H1 (cell line): ENCODE data around the gene NRTN. TPM values are rescaled to one million over a fixed set of nuclear protein-coding genes. Genes with fewer than 3 reads are reported as not detected.

Experiments
- CTCF ChIA-PET: fragments of 300-600 bp; sonication (Branson Sonifier 250); formaldehyde crosslinking; loops from one replicate; lab custom pipeline; 2021; ENCODE audit not compliant: partially characterized antibody; lab: Charles Lee
- POLR2A ChIA-PET: fragments of 300-600 bp; sonication (Branson Sonifier 250); formaldehyde crosslinking; loops from one replicate; lab custom pipeline; 2021; ENCODE audit warnings: inconsistent platforms; ENCODE audit not compliant: partially characterized antibody; lab: Charles Lee
- DNase-seq, 2 experiments: peaks; one replicate each; pipeline versions ENCODE4 v3.0.0 to v3.0.0-alpha.2; 2010 to 2022; ENCODE audit warnings: low spot score in 2 of 2, low read depth in 1 of 2, mixed read lengths in 1 of 2
- FAIRE-seq: peaks from 2 replicates; lab custom pipeline; 2011; peaks lifted over from hg19 to GRCh38; lab: Jason Lieb, UNC
- H2AFZ ChIP-seq: 2 replicates; pipeline ENCODE4 v1.8.1; 2012; ENCODE audit warnings: low read length, inconsistent platforms
- H2AK5ac ChIP-seq: 2 replicates; pipeline ENCODE4 v1.6.1; 2013; ENCODE audit warnings: low read depth, low read length
- H2BK120ac ChIP-seq: replicated peaks from 2 replicates; pipeline ENCODE3; 2013; ENCODE audit warnings: low read depth, low read length, inconsistent platforms
- H2BK12ac ChIP-seq: 2 replicates; pipeline ENCODE4 v1.6.1; 2013; ENCODE audit warnings: low read depth, low read length
- H2BK15ac ChIP-seq: 2 replicates; pipeline ENCODE4 v1.6.1; 2013; ENCODE audit warnings: low read length
- H2BK20ac ChIP-seq: 2 replicates; pipeline ENCODE4 v1.6.1; 2013; ENCODE audit warnings: low read length
- H2BK5ac ChIP-seq: 2 replicates; pipeline ENCODE4 v1.6.1; 2013; ENCODE audit warnings: low read depth, low read length
- H3K14ac ChIP-seq: 2 replicates; pipeline ENCODE4 v1.6.1; 2013; ENCODE audit warnings: inconsistent platforms; ENCODE audit not compliant: insufficient read length
- H3K18ac ChIP-seq: 2 replicates; pipeline ENCODE4 v1.6.1; 2013; ENCODE audit warnings: low read length; ENCODE audit errors: extremely low read depth
- H3K23ac ChIP-seq: 2 replicates; pipeline ENCODE4 v1.6.1; 2013; ENCODE audit warnings: inconsistent platforms; ENCODE audit not compliant: insufficient read length
- H3K23me2 ChIP-seq: 2 replicates; pipeline ENCODE4 v1.6.1; 2013; ENCODE audit warnings: low read depth, low read length
- H3K27ac ChIP-seq: 2 replicates; pipeline ENCODE4 v1.6.1; 2011; ENCODE audit warnings: low read depth, low read length, inconsistent platforms
- H3K27me3 ChIP-seq, 4 experiments: replicated peaks in 1 of 4; 1 replicate in 1 of 4; 2 replicates in 3 of 4; pipeline versions ENCODE4 v1.6.1 to v1.8.1; 2011 to 2013; ENCODE audit warnings: low read length in 3 of 4, mild to moderate bottlenecking in 3 of 4, inconsistent platforms in 2 of 4, mixed read lengths in 2 of 4, moderate library complexity in 1 of 4; ENCODE audit not compliant: control insufficient read depth in 3 of 4, insufficient read depth in 3 of 4; ENCODE audit errors: extremely low read depth in 1 of 4
- H3K36me3 ChIP-seq, 4 experiments: 2 replicates each; pipeline versions ENCODE4 v1.6.1 to v1.8.1; 2011 to 2013; ENCODE audit warnings: mild to moderate bottlenecking in 4 of 4, low read length in 3 of 4, moderate library complexity in 2 of 4, control low read depth in 1 of 4, inconsistent platforms in 1 of 4; ENCODE audit not compliant: insufficient read depth in 4 of 4, control insufficient read depth in 2 of 4
- H3K4ac ChIP-seq: replicated peaks from 2 replicates; pipeline ENCODE3; 2013; ENCODE audit warnings: low read length, low read depth, mixed read lengths, inconsistent platforms; ENCODE audit not compliant: insufficient read length
- H3K4me1 ChIP-seq, 4 experiments: replicated peaks in 1 of 4; 1 replicate in 1 of 4; 2 replicates in 3 of 4; pipeline versions ENCODE4 v1.6.1 to v1.8.1; 2011 to 2013; ENCODE audit warnings: low read length in 3 of 4, inconsistent platforms in 2 of 4, mixed read lengths in 1 of 4; ENCODE audit not compliant: insufficient read depth in 4 of 4, control insufficient read depth in 3 of 4
- H3K4me2 ChIP-seq, 2 experiments: 2 replicates each; pipeline versions ENCODE4 v1.6.1 to v1.8.1; 2011 to 2013; ENCODE audit warnings: low read depth in 2 of 2, low read length in 2 of 2, control low read depth in 1 of 2, inconsistent platforms in 1 of 2, mild to moderate bottlenecking in 1 of 2; ENCODE audit not compliant: insufficient read depth in 1 of 2
- H3K4me3 ChIP-seq, 4 experiments: fragments of 200-600, 300-600 bp in 1 of 4; sonication (generic), shearing (Covaris generic), sonication (Bioruptor Twin) in 1 of 4; 2 replicates each; pipeline versions ENCODE4 v1.5.1 to v1.8.1; 2011 to 2016; ENCODE audit warnings: low read length in 4 of 4, low read depth in 3 of 4, control low read depth in 2 of 4, inconsistent platforms in 2 of 4, mild to moderate bottlenecking in 2 of 4, mixed read lengths in 1 of 4, moderate library complexity in 1 of 4; ENCODE audit not compliant: insufficient read depth in 2 of 4; ENCODE audit errors: extremely low read depth in 1 of 4
- H3K56ac ChIP-seq: replicated peaks from 2 replicates; pipeline ENCODE3; 2013; ENCODE audit warnings: low read depth, mild to moderate bottlenecking, mixed read lengths, low read length, inconsistent platforms; ENCODE audit not compliant: insufficient read length
- H3K79me1 ChIP-seq: 2 replicates; pipeline ENCODE4 v1.6.1; 2013; ENCODE audit warnings: low read depth, low read length, control low read depth
- H3K79me2 ChIP-seq, 2 experiments: 2 replicates each; pipeline versions ENCODE4 v1.6.1 to v1.8.1; 2012 to 2013; ENCODE audit warnings: low read length in 2 of 2, mild to moderate bottlenecking in 2 of 2, inconsistent platforms in 1 of 2; ENCODE audit not compliant: insufficient read depth in 2 of 2, control insufficient read depth in 1 of 2
- H3K9ac ChIP-seq, 4 experiments: replicated peaks in 1 of 4; 1 replicate in 1 of 4; 2 replicates in 3 of 4; pipeline versions ENCODE4 v1.6.1 to v1.8.1; 2011 to 2013; ENCODE audit warnings: low read depth in 3 of 4, low read length in 3 of 4, control low read depth in 2 of 4, mild to moderate bottlenecking in 2 of 4, moderate library complexity in 2 of 4, inconsistent platforms in 1 of 4; ENCODE audit errors: extremely low read depth in 1 of 4
- H3K9me3 ChIP-seq, 2 experiments: 2 replicates each; pipeline versions ENCODE4 v1.6.1 to v1.8.1; 2012 to 2013; ENCODE audit warnings: mild to moderate bottlenecking in 2 of 2, moderate library complexity in 2 of 2, control low read depth in 1 of 2, inconsistent platforms in 1 of 2, low read depth in 1 of 2, low read length in 1 of 2, mixed read lengths in 1 of 2; ENCODE audit not compliant: insufficient read depth in 2 of 2
- H4K20me1 ChIP-seq, 2 experiments: replicated peaks in 1 of 2; 2 replicates each; pipeline versions ENCODE3 to v1.8.1; 2011 to 2013; ENCODE audit warnings: inconsistent platforms in 2 of 2, low read length in 2 of 2, mild to moderate bottlenecking in 1 of 2; ENCODE audit not compliant: insufficient read depth in 2 of 2, control insufficient read depth in 1 of 2
- H4K5ac ChIP-seq: 2 replicates; pipeline ENCODE4 v1.6.1; 2013; ENCODE audit warnings: low read length, low read depth, mixed read lengths, inconsistent platforms; ENCODE audit not compliant: insufficient read length
- H4K8ac ChIP-seq: 2 replicates; pipeline ENCODE4 v1.8.0; 2013; ENCODE audit warnings: mild to moderate bottlenecking, moderate library complexity, low read length, inconsistent platforms; ENCODE audit not compliant: insufficient read depth; ENCODE audit errors: extremely low read depth
- H4K91ac ChIP-seq: replicated peaks from 2 replicates; pipeline ENCODE3; 2013; ENCODE audit warnings: low read length, mixed read lengths, inconsistent platforms; ENCODE audit not compliant: insufficient read length
- CHD1 ChIP-seq: IDR thresholded peaks from 2 replicates; pipeline ENCODE4 v1.6.1; 2012; ENCODE audit warnings: low read depth, low read length, improper control_type of control experiment
- EP300 ChIP-seq, 2 experiments: IDR thresholded peaks; 1 replicate in 1 of 2; 2 replicates in 1 of 2; pipeline ENCODE4 v1.6.1; 2011 to 2012; ENCODE audit warnings: low read depth in 2 of 2, low read length in 2 of 2, mild to moderate bottlenecking in 2 of 2, borderline replicate concordance in 1 of 2, inconsistent platforms in 1 of 2, moderate library complexity in 1 of 2
- GABPA ChIP-seq: IDR thresholded peaks from 2 replicates; pipeline ENCODE4 v1.6.1; 2011; ENCODE audit warnings: mild to moderate bottlenecking, low read length, moderate library complexity, borderline replicate concordance; ENCODE audit not compliant: insufficient read depth
- HDAC6 ChIP-seq: IDR thresholded peaks from one replicate; pipeline ENCODE4 v1.7.1; 2012; ENCODE audit warnings: low read depth, mild to moderate bottlenecking, inconsistent platforms, low read length, moderate library complexity
- MAX ChIP-seq: IDR thresholded peaks from 2 replicates; pipeline ENCODE4 v1.6.1; 2012; ENCODE audit warnings: inconsistent platforms
- NRF1 ChIP-seq: IDR thresholded peaks from 2 replicates; pipeline ENCODE4 v1.6.1; 2011; ENCODE audit warnings: mild to moderate bottlenecking, low read depth, low read length, improper control_type of control experiment
- POLR2AphosphoS5 ChIP-seq: IDR thresholded peaks from 2 replicates; pipeline ENCODE4 v1.6.1; 2011; ENCODE audit warnings: low read depth, low read length
- RXRA ChIP-seq: IDR thresholded peaks from 2 replicates; pipeline ENCODE4 v1.6.1; 2011; ENCODE audit warnings: low read depth, mild to moderate bottlenecking, low read length, moderate library complexity; ENCODE audit not compliant: insufficient read depth
- ZNF274 ChIP-seq: IDR thresholded peaks from 2 replicates; pipeline ENCODE4 v1.7.0; 2012; ENCODE audit warnings: low read length, borderline replicate concordance; ENCODE audit errors: extremely low read depth
- WGBS, 2 experiments: shearing (Covaris generic) in 1 of 2; methylation state at CpG; one replicate each; pipeline versions ENCODE4 v1.1.6 to v1.1.7; 2013 to 2015; ENCODE audit warnings: low lambda C conversion rate in 2 of 2, mixed read lengths in 2 of 2, inconsistent platforms in 1 of 2, low coverage in 1 of 2, missing lambda C conversion rate in 1 of 2; ENCODE audit not compliant: insufficient replicate concordance in 2 of 2, insufficient coverage in 1 of 2, insufficient read length in 1 of 2; ENCODE audit errors: extremely low coverage in 1 of 2, missing lambda C conversion rate in 1 of 2; 5-methylcytosine and 5-hydroxymethylcytosine counted together
- polyA plus RNA-seq, 7 experiments: library from polyadenylated mRNA; depleted of rRNA in 3 of 7; stranded (reverse) in 5 of 7; unstranded in 2 of 7; fragments of >200 nt in 5 of 7; fragments of 200-250 nt in 2 of 7; gene quantifications; 1 replicate in 5 of 7; 2 replicates in 1 of 7; 4 replicates in 1 of 7; pipeline versions ENCODE4 v1.2.1 to v1.2.3, GENCODE V29; 2011 to 2013; ENCODE audit warnings: missing spikeins in 2 of 7, mixed read lengths in 2 of 7
- total RNA-seq: library from RNA; stranded (reverse); fragmentation: NEBNext Ultra II Directional; extraction: Animal tissue kit (Norgen Biotek cat#: 25700); gene quantifications from 2 replicates; pipeline ENCODE4 v1.2.1, GENCODE V29; 2021
- TF ChIP-seq, protein P1 (sequence below): IDR thresholded peaks from 2 replicates; pipeline ENCODE4 v1.6.1; 2011; ENCODE audit warnings: low read depth, mild to moderate bottlenecking, low read length; ENCODE audit not compliant: insufficient read depth

Gene NRTN
- total and polyA plus RNA-seq, 2 of the 8 experiments (the other 6 are each of a cell fraction or from before 2014, with no cell fraction given): 3.9 to 5.3 TPM

- peaks cover 0 to 3% of the 10 kb centered on the region in 2 experiments for H4K20me1 ChIP-seq
- H3K56ac ChIP-seq: no peak overlapping the region
- H3K23ac ChIP-seq: no peak overlapping the region
- WGBS, 2 experiments: 85% methylated on average over 27 of the region's 37 CpGs; no CpG with 5 or more reads in 1 of the 2 experiments
- no peak overlapping the region for H3K14ac ChIP-seq
- H3K36me3 ChIP-seq: no peaks in the 10 kb centered on the region
- no peak overlapping the region for H2BK15ac ChIP-seq
- H3K18ac ChIP-seq: no peak overlapping the region
- H2BK12ac ChIP-seq: no peak overlapping the region
- H3K4me3 ChIP-seq: no peak overlapping the region
- H2BK20ac ChIP-seq: no peak overlapping the region
- no peaks in the 10 kb centered on the region for H3K79me1 ChIP-seq
- peaks cover 0 to 13% (median 7%) of the 10 kb centered on the region in 4 experiments; a peak in 5 of 7 replicates for H3K4me1 ChIP-seq
- H2AK5ac ChIP-seq: no peak overlapping the region
- POLR2A ChIA-PET: interaction anchor here (1.0 to 3.0 kb wide), 4 partner anchors 8 to 108 kb away, joined by 3 to 12 read pairs (median 4); no protein-coding TSS in a partner anchor
- no peak overlapping the region for H4K91ac ChIP-seq
- no peak overlapping the region for H3K27ac ChIP-seq
- H3K4ac ChIP-seq: no peak overlapping the region
- no peaks in the 10 kb centered on the region for H3K79me2 ChIP-seq
- peaks cover 3% of the 10 kb centered on the region for H3K23me2 ChIP-seq
- no peak overlapping the region for H3K9ac ChIP-seq
- H2AFZ ChIP-seq: no peak overlapping the region
- H4K5ac ChIP-seq: no peak overlapping the region
- H4K8ac ChIP-seq: no peak overlapping the region
- no peak overlapping the region for H2BK120ac ChIP-seq
- no peak overlapping the region for H3K4me2 ChIP-seq
- no peak overlapping the region for H2BK5ac ChIP-seq
- H3K9me3 ChIP-seq: no peaks in the 10 kb centered on the region
- FAIRE-seq (no peak), DNase-seq (no peak)
- CTCF ChIA-PET: interaction anchor here (0.9 to 1.6 kb wide), 2 partner anchors 110 to 219 kb away, joined by 3 to 6 read pairs; partner anchors contain the start of gene RPL36
- H3K27me3 ChIP-seq: peaks cover 2 to 15% (median 8%) of the 10 kb centered on the region in 4 experiments; a peak in 6 of 7 replicates
- TF ChIP-seq RXRA: no peak
- TF ChIP-seq POLR2AphosphoS5: no peak
- no peak for TF ChIP-seq NRF1
- no peak for TF ChIP-seq GABPA
- TF ChIP-seq, protein P1, sequence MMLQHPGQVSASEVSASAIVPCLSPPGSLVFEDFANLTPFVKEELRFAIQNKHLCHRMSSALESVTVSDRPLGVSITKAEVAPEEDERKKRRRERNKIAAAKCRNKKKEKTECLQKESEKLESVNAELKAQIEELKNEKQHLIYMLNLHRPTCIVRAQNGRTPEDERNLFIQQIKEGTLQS: no peak
- no peak for TF ChIP-seq MAX
- TF ChIP-seq EP300 (IDR thresholded peaks at IDR 0.05; ENCODE audit: borderline replicate concordance in 1 of 2, low read depth in 2 of 2, low read length in 2 of 2): no peak
- no peak for TF ChIP-seq HDAC6
- no peak for TF ChIP-seq CHD1
- TF ChIP-seq ZNF274: no peak
These were observed 5.3 kb upstream of the NRTN start for GRCh38 chr19:5799247-5800241.
